ENCODE results near the gene FTH1.

The FTH1 gene

GRCh38 chr11:61945191-61945590, 22.2 kb downstream of the FTH1 start:
- H3K4me2 ChIP-seq (ENCODE audit: low read length): no peak overlapping the region
- no peaks in the 10 kb centered on the region for H3K4me1 ChIP-seq (ENCODE audit: insufficient read depth, low read length, severe bottlenecking)
- no peaks in the 10 kb centered on the region for H3K9me2 ChIP-seq (ENCODE audit: low read depth, low read length)
- H3F3A ChIP-seq (ENCODE audit: insufficient read depth, low read length): no peaks in the 10 kb centered on the region
- TF ChIP-seq CTCF (IDR thresholded peaks at IDR 0.05; ENCODE audit: low read length) (no peak), EZH2 (IDR thresholded peaks at IDR 0.05; ENCODE audit: borderline replicate concordance, low read length) (no peak)
- H3K27me3 ChIP-seq (ENCODE audit: insufficient read depth, low read length): no peaks in the 10 kb centered on the region
- no peak overlapping the region for H3K27ac ChIP-seq (ENCODE audit: low read depth, low read length, poor library complexity, severe bottlenecking)
- H3K9me3 ChIP-seq (ENCODE audit: low read length): no peaks in the 10 kb centered on the region
- H3K4me3 ChIP-seq (ENCODE audit: low read depth, low read length, poor library complexity, severe bottlenecking): no peak overlapping the region
- H3K79me2 ChIP-seq (ENCODE audit: insufficient read depth, low read length): no peaks in the 10 kb centered on the region
- H2AFZ ChIP-seq (ENCODE audit: low read length): no peak overlapping the region
- no peaks in the 10 kb centered on the region for H3K36me3 ChIP-seq (ENCODE audit: insufficient read depth, low read length)
- no peak overlapping the region for H3K9ac ChIP-seq (ENCODE audit: low read length)
- H4K20me1 ChIP-seq (ENCODE audit: insufficient read depth, low read length): no peaks in the 10 kb centered on the region

- Histone ChIP-seq H3F3A (ENCODE audit: insufficient read depth, low read length) (no peaks in the 10 kb centered on the region), H3K9me3 (ENCODE audit: low read length) (peaks cover 4% of the 10 kb centered on the region; the same call in 1 of the 2 replicates), H3K79me2 (ENCODE audit: insufficient read depth, low read length) (no peaks in the 10 kb centered on the region), H3K4me2 (ENCODE audit: low read length) (no peak overlapping the region), H2AFZ (ENCODE audit: low read length) (no peak overlapping the region), H3K4me3 (ENCODE audit: low read depth, low read length, poor library complexity, severe bottlenecking) (no peak overlapping the region), H3K9ac (ENCODE audit: low read length) (no peak overlapping the region), H3K27ac (ENCODE audit: low read depth, low read length, poor library complexity, severe bottlenecking) (no peak overlapping the region), H3K9me2 (ENCODE audit: low read depth, low read length) (no peaks in the 10 kb centered on the region), H3K36me3 (ENCODE audit: insufficient read depth, low read length) (no peaks in the 10 kb centered on the region; the same call in 1 of the 2 replicates), H3K4me1 (ENCODE audit: insufficient read depth, low read length, severe bottlenecking) (no peaks in the 10 kb centered on the region), H4K20me1 (ENCODE audit: insufficient read depth, low read length) (no peaks in the 10 kb centered on the region), H3K27me3 (ENCODE audit: insufficient read depth, low read length) (no peaks in the 10 kb centered on the region)
- TF ChIP-seq EZH2 (IDR thresholded peaks at IDR 0.05; ENCODE audit: borderline replicate concordance, low read length) (no peak), CTCF (IDR thresholded peaks at IDR 0.05; ENCODE audit: low read length) (no peak)
These were observed 27.0 kb downstream of the FTH1 start for GRCh38 chr11:61940466-61940865.

GRCh38 chr11:61935861-61936260, 31.6 kb downstream of the FTH1 start:
- H3K36me3 ChIP-seq (ENCODE audit: insufficient read depth, low read length): no peaks in the 10 kb centered on the region; the same call in 1 of the 2 replicates
- H3K4me3 ChIP-seq (ENCODE audit: low read depth, low read length, poor library complexity, severe bottlenecking): no peak overlapping the region
- no peaks in the 10 kb centered on the region; the same call in 1 of the 2 replicates for H3K27me3 ChIP-seq (ENCODE audit: insufficient read depth, low read length)
- H2AFZ ChIP-seq (ENCODE audit: low read length): no peak overlapping the region
- H4K20me1 ChIP-seq (ENCODE audit: insufficient read depth, low read length): no peaks in the 10 kb centered on the region
- no peaks in the 10 kb centered on the region for H3K4me1 ChIP-seq (ENCODE audit: insufficient read depth, low read length, severe bottlenecking)
- TF ChIP-seq CTCF (IDR thresholded peaks at IDR 0.05; ENCODE audit: low read length) (no peak), EZH2 (IDR thresholded peaks at IDR 0.05; ENCODE audit: borderline replicate concordance, low read length) (no peak)
- H3K9me2 ChIP-seq (ENCODE audit: low read depth, low read length): no peaks in the 10 kb centered on the region
- H3K9me3 ChIP-seq (ENCODE audit: low read length): peaks cover 6% of the 10 kb centered on the region; the same call in 1 of the 2 replicates
- no peak overlapping the region for H3K27ac ChIP-seq (ENCODE audit: low read depth, low read length, poor library complexity, severe bottlenecking)
- no peak overlapping the region for H3K9ac ChIP-seq (ENCODE audit: low read length)
- H3K79me2 ChIP-seq (ENCODE audit: insufficient read depth, low read length): no peaks in the 10 kb centered on the region
- H3K4me2 ChIP-seq (ENCODE audit: low read length): no peak overlapping the region
- no peaks in the 10 kb centered on the region for H3F3A ChIP-seq (ENCODE audit: insufficient read depth, low read length)
